Kidney capillary endothelial cell (primary cell): ENCODE results near the gene TCF12.
A peak's percentile ranks its signal among the peaks of the same experiment; 100 is the strongest.

Source experiments
- DNase-seq: peaks from one replicate; pipeline ENCODE4 v3.0.0-alpha.2; 2018; ENCODE audit warnings: low spot score

TCF12 gene

DNA sequence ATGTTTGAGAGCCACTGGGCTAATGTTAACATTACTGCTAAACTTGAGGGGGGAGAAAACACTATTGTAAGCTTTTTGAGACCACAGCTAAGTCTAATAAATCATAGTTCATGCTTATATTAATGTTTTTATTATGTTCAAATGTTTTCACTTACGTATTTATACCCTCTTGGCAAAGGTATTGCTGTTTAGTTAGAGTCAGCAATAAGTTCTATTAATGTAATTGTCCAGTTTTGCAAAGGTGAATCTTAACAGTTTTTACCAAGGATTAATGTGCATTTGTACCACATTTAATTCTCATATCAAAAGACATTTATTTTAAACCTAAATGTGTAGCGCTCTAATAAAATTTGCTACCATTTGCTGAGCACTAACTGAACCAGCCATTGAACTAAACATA is 251.2 kb downstream of the TCF12 start:
- no peak for DNase-seq

DNA sequence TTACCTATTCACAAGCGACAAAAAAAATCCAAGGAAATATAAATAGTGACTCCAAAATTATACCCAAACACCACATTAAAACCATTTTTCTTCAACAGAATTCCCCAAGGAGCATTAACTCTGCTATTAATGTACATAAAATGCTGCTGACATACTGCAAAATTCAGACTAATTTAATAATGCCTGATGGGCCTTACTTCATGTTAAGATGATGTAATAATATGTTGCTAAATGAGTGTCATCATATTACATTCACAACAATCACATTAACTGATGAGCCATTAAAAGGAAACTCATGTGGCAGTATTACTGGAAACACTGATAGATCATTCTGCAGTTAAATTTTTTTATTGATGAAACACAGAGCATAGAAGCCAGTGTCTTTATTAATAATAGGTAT is 253.0 kb downstream of the TCF12 start:
- no peak for DNase-seq

DNA sequence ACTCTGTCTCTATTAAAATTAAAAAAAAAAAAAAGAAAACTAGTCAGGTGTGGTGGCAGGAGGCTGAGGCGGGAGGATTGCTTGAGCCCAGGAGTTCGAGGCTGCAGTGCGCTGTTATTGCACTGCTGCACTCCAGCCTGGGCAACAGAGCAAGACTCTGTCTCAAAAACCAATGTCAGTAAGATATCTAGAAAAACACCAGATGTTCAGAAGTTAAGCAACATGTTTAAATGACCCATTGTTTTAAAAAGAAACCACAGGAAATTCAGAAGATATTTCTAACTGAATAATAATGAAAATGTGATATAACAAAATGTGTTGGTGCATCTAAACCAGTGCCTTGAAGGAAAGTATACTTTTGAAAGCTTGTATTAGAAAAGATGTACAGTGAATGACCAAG is 254.5 kb downstream of the TCF12 start:
- DNase-seq, result no peak

DNA sequence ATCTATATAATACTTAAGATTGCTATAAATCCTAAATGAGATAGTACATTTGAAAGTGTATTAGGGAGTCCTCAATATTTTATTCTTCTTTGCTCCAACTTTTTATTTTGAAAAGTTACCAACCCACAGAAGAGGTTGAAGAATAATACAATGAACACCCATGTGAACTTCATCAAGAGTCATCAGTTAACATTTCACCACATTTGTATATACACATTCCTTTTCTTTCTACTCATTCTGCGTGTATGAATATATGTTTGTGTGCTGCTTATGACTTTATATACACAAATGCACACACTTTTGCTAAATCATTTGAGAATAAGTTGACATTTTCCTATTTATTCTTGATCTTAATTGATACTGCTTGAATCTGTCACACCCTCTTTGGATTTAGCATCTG is 264.6 kb downstream of the TCF12 start:
- no peak for DNase-seq

DNA sequence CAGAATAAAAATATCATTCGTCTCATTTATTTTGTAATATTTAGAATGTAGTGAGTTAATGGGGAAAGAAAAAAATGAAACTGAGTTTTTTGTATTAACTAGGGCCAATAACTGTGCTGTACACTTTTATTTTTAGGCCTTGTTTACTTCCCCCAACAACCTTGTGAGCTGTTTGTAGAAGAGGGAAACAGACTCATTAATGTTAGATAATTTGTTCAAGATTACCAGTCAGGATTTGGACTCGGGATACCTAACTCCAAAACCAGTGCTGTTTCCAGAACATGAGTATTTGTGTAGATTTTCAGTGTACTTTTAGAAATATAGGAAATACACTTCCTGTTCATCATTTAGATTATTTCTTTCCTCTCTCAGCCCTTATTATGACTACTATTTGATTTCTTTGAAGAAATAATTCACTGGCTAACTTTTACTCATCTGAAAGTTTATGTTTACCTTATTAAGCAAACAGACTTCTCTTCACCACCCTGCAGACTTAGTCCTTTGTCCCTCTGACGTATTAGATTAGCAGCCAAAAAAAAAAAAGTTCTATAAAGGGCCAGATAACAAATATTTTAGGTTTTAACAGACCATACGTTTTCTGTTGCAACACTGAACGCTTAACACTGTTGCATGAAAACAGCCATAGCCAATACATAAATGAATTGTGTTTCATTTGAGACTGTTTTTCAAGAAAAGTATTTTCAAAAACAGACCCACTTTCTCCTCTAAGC is 265.3 kb downstream of the TCF12 start:
- no peak for DNase-seq

DNA sequence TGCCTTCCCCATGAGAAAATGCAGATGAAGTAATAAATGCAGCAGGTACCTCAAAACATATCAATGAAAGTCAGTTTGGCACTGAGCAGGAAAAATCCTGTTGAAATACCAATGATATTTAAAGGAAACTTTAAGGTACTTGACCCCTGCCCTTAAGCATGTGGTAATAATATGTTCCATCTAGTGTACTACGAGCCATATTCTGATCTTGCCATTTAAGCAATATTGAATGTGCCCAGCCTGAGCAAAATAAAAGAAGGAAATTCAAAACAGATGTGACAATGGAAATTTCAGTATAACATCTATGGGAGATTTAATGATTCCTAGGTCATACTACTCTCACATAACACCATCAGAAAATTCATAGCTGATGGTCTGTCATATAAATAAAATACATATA is 266.1 kb downstream of the TCF12 start:
- no peak for DNase-seq

DNA sequence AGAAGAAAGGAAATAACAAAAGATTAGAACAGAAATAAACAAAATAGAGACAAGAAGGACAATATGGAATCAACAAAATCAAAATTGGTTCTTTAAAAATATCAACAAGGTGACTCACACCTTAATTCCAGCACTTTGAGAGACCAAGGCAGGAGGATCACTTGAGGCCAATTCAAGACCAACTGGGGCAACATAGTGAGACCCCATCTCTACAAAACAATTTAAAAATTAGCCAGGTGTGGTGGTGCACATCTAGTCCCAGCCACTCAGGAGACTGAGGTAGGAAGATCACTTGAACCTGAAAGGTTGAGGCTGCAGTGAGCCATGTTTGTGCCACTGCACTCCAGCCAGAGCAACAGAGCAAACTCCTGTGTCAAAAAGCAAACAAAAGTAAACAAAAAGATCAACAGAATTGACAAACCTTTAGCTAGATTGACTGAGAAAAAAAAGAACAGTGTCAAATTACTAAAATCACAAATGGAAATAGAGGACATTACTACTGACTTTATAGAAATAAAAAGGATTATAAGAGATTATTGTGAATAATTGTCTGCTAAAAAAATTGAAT is 267.1 kb downstream of the TCF12 start:
- no peak for DNase-seq

DNA sequence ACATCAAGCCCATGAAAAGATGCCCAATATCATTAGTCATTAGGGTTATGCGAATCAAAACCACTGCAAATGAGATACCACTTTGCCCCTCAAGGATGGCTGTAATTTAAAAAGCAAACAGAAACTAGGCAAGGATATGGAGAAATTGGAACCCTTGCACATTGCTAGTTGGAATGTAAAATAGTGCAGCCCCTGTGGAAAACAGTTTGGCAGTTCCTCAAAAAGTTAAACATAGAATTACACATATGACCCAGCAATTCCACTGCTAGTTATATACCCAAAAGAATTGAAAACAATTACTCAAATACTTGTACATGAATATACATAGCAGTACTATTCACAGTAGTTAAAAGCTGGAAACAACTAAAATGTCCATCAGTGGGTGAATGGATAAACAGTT is 271.0 kb downstream of the TCF12 start:
- DNase-seq, result no peak

DNA sequence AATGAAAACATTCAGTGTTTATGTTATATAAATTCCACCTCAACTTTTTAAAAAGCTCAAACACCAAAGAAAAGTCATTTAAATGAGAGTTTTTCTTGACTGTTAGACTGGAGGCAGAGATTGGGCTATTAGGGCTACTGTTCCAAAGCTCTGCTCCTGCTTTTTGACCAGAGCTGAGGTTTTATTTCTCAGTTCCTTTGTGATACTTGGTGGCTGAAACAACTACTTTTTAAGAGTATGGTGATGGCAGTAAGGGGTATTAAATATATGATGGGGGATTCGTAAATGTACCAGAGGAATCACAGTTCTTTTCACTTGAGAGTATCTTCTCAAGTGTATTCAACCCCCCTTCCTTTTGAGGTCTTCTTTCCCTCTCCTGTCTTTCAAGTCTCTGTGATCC is 271.8 kb downstream of the TCF12 start:
- no peak for DNase-seq

DNA sequence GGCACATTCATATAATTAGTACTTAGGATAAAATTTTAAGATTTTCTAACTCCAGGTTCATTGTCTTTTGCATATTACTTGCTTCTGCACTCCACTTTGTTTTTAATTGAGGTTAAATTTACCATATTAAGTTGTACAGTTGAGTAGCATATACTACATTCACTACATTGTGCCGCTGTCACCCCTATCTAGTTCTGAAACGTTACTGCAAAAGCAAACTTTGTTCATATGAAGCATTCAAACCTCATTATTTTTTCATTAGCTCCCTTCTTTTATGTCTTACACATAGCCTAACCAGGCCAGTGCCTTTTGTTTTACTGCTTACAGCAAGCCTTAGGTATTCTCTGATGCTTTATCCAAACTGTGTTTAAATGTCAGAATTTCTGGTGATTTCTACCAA is 274.7 kb downstream of the TCF12 start:
- no peak for DNase-seq

DNA sequence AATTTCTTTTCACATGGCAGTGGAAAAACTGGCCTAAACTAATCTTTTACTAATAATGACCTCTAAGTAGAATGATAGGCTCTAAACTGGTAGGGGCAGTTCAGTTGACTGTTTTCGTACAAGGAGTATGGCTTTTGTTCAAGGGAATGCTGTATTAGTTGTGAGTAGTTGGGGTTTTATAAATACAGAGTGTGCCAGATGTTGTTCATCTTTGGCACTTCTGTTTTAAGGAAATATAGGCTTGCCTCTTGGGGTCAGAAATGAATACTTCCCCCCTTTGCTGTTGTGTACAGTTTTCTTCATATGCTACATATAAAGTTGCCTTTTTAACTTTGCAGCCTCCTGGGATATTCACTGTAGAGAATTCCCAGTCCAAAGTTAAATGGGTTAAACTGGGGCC is 276.9 kb downstream of the TCF12 start:
- no peak for DNase-seq

DNA sequence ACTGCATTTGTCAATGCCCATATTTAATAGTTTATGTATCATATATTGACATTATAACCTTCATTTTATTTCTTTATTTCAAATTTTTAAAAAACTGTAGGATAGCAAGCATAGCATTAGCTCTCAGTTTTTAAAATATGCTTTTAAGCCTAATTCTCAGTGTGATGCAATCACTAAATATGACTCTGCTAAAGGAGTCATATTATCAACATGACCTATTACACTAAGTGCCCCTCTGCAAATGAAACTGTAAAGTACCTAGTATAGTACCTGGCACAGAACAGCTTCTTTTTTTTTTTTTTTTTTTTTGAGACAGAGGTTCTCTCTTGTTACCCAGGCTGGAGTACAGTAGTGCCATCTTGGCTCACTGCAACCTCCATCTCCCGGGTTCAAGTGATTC is 278.4 kb downstream of the TCF12 start:
- no peak for DNase-seq

DNA sequence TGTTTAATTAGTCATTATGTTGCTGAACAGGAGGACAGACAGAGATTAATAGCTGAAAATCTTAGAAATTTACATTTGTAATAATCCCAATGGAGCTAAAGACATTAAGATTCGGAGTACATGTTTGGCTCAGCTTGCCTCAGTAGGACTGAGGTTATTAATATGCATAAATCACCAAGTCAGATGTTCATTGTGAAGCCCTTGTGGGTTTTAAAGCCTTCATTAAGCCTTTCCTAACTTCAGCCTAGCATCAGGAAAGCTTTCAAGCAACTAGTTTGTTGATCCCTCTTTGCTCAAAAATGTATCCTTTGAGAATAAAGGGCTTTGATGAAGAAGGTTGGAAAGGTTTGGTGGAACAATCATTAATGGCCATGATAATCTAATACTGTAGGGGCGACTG is 279.7 kb downstream of the TCF12 start:
- no peak for DNase-seq

DNA sequence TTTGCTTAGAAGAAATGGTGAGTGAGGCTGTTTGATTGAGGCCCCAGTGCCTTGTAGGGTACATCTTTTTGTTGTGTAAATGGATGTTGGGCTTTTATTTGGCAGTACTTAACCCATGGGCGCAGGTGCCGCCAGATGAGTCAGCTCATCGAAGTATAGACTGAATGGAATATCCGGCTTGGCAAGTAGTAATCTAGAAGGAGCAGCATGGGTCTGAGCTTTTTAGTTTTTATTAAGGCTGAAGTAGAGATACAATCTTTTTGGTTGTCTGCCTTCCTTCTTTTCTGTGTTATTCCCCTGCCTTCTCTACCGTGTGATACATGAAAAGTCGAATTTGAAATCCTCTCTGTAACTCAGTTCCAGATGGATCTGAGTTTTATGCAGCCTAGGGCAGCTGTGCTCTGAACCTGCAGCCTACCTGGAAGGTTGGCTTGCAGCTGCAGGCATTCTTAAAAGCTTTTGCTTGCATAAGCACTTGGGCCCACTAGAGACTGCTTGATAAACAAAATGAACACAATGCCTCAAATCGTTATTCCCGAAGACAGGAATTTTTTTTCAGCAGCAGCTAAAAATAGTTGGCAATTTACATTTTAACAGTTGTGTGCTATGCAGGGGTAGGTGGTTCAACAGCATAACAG is 280.3 kb downstream of the TCF12 start:
- no peak for DNase-seq

DNA sequence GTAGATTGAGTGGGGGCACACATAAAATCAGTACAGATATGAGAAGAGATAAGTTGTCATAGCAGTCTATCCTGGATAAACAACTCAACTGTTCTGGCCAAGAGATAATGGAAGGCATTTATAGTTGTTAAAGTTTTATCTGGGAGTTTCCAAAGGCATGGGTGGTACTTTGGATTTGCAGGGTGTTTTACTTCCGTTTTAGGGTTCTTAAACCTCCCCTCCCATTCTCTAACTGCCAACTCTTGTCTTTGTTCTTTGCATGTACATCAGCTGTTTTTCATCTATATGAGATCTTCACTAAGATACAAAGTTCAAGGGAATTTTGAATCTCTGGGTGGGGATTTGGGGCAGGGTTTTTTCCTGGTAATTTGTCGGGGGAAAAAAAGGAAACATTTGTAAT is 283.1 kb downstream of the TCF12 start:
- DNase-seq, result no peak

DNA sequence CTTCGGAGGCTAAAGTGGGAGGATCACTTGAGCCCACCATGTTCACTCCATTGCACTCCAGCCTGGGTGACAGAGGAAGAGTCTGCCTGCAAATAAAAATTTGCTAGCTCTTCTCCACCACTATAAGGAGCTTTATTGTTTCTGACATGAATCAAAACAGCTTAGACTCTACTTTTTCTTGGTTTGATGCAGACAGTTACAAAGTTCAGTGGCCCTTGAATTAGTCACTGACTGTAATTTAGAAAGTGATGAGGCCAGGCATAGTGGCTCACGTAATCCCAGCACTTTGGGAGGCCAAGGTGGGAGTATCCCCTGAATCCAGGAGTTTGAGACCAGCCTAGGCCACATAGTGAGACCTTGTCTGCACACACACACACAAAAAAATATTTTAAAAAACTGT is 285.5 kb downstream of the TCF12 start:
- DNase-seq, result no peak

DNA sequence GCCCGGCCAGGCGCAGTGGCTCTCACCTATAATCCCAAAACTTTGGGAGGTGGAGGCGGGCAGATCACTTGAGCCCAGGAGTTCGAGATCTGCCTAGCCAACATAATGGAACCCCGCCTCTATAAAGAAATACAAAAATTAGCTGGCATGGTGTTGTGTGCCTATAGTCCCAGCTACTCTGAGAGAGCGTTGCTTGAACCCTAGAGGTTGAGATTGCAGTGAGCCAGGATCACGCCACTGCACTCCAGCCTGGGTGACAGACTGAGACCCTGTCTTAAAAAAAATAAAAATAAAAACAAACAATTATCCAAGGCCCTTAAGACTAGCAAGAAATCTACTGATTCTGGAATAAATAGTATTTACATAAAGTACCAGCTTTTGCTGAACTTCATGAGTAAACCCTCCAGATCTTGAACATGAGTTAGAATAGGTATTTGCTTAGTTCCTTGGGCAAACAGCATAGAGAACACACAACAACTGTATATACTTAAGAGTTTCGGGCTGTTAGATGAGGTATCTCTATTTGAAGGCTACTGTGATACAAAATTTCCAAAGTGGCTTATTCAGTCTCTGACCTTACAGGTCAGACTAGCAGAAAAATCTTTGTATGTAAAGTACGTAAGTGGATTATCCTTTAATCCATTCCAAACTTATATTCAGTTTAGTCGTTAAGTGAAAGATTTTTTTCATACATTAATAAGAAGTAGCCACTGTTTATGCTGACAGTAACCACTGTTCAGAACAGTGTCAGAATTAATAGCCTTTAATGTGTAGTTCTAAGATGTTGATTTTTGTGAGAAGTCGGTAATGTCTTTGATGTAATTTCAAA is 286.8 kb downstream of the TCF12 start:
- DNase-seq, result no peak

DNA sequence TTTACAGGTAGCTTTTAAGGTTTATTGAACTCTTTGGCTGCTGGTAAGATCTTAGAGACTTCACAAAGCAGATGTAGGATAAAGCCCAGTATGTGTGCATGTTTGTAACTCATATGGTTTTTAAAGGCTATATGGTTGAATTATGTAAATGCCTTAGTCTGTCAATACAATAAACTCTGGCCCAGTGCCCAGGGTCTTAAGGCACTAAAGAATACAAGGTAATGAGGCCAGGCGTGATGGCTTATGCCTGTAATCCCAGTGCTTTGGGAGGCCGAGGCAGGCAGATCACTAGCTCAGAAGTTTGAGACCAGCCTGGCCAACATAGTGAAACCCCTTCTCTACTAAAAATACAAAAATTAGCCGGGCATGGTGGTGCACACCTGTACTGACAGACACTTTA is 287.6 kb downstream of the TCF12 start:
- no peak for DNase-seq

DNA sequence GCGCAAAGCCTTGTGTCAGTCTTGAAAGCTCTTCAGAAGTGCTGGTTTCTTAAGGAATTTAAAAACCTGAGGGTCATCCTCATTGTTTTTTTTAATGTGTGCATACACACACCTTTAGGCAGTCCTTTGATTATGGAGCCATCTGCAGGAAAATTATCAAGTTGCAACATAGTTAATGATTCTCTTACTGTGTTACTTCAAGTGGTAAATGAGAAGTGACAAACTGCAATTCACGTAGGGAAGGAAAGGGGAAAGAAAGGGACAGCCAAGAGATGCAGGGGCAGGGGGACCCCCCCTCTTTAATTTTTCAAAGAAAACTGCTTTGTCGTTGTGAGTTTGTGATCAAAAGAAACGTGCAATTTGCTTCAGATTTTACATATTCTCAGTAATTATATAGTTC is 295.4 kb downstream of the TCF12 start:
- DNase-seq, result peak; percentile 35

DNA sequence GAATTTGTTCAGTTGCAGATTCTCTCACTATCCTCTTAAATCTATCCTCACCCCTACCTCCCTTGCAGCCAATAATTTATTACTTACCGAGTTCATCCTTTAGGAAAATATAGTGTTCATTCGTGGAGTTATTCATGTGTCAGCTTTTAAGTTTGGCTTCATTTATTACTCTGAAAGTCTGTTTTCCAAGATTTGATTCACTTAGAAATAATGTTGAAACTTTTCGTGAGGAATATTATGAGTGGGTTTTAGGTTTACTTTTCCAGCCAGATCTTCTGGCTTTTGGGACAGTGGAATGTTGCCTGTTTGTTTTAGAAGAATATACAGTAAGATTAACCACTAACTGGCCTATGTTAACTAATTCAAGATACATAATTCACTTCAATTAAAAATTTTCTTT is 296.9 kb downstream of the TCF12 start:
- DNase-seq, result no peak

DNA sequence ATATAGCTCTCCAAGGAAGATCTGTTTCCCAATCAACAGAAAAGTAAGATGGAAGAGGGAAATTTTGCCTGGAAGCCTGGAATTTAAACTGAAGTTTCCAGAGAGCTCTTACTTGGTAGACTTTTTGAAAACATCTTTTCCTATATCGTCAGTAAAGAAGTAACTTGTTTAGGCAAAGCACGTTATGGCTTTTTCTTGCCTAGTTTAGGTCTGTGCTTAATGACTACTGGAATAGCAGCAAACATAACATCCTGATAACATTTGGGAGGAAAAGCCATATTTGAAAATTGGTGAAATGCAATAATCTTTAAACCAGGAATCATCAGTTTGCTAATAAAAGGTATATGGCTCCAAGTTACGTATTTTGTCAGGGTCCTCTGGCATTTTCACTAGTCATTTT is 297.4 kb downstream of the TCF12 start:
- DNase-seq, result no peak

DNA sequence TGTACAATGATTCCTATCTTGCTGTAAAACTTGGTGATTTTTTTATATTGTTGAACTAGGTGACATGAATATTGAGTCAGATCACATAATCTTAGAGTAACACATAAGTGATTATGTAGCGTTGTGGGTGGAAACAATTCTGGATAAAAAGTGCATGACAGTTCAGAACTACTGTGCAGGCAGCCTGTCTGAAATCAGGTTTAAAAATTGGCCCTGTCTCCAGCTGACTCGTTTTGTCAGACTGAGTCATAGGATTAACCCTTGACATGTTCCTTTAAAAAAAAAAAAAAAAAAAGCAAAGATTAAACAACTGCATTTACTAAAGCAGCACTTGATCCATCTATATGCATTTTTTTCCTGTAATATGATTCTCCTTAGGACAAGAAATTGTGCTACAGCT is 297.8 kb downstream of the TCF12 start:
- peak; percentile 62 for DNase-seq
